Stimulated activated CD8-positive, alpha-beta memory T cell treated with anti-CD3 and anti-CD28 coated beads, Interleukin-4, amount 100 ng/mL, for 24 hours (primary cell): Measurements from ENCODE around the gene TUBE1.
A peak's percentile ranks its signal among the peaks of the same experiment; 100 is the strongest.

Experiments used
- DNase-seq: peaks from one replicate; pipeline ENCODE4 v3.0.0-alpha.2; 2020; ENCODE audit warnings: low read depth

The TUBE1 gene

GRCh38 chr6:112033791-112034615 lies 53.3 kb downstream of the TUBE1 start:
- DNase-seq = no peak

- no peak for DNase-seq
These were observed 54.6 kb downstream of the TUBE1 start for GRCh38 chr6:112032728-112033127.

- DNase-seq = no peak
These were observed 55.3 kb downstream of the TUBE1 start for GRCh38 chr6:112031960-112032359.

- DNase-seq = no peak
These were observed 56.2 kb downstream of the TUBE1 start for GRCh38 chr6:112030961-112031660.

GRCh38 chr6:112030206-112030960 lies 56.9 kb downstream of the TUBE1 start:
- no peak for DNase-seq

GRCh38 chr6:112029045-112029822 lies 58.0 kb downstream of the TUBE1 start:
- peak; percentile 62 for DNase-seq

GRCh38 chr6:112027942-112028674 lies 59.2 kb downstream of the TUBE1 start:
- no peak for DNase-seq

- no peak for DNase-seq
These were observed 60.3 kb downstream of the TUBE1 start for GRCh38 chr6:112026933-112027332.

GRCh38 chr6:112024464-112024863 lies 62.8 kb downstream of the TUBE1 start:
- no peak for DNase-seq

GRCh38 chr6:112022749-112023148 lies 64.5 kb downstream of the TUBE1 start:
- DNase-seq = no peak

- DNase-seq = no peak
These were observed 65.5 kb downstream of the TUBE1 start for GRCh38 chr6:112021691-112022310.
